ENCODE measurements around the gene CYTH3.

DNA sequence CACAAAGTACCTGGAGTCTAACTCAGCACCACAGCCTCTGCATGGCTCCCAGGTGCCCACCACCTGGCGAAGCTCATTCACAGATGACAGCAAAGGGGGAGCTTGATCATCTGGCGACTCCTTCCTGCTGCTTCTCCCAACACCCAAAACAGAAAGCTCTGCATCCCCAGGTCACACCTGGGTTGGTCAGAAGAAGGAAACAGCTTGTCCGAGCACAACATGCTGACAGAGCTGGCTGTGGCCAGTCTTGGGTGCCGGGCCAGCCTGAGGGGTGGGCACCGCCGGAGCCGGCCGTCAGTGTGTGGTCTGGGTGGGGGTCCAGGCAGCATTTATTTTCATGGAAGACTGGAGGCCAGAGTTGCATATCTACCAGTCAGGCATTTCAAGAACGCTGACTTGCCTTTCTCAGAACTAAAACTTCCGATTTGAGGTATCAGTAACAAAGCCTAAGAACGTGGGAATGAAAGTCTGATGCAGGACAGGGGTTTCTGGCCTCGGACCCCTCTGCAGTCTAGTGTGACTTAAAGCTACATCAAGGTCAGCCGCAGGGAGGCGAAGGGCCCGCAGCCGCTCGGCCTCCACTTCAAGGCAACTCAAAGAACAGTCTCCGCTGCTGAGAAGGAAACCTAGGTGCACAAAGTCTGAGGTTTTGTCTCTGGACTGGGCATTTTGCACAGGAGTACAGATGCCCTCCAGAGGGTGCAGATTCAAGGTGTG, 109.6 kb downstream of the CYTH3 start:
- no peak for TF ChIP-seq POLR2A (IDR thresholded peaks at IDR 0.05)
- TF ChIP-seq, protein P1, sequence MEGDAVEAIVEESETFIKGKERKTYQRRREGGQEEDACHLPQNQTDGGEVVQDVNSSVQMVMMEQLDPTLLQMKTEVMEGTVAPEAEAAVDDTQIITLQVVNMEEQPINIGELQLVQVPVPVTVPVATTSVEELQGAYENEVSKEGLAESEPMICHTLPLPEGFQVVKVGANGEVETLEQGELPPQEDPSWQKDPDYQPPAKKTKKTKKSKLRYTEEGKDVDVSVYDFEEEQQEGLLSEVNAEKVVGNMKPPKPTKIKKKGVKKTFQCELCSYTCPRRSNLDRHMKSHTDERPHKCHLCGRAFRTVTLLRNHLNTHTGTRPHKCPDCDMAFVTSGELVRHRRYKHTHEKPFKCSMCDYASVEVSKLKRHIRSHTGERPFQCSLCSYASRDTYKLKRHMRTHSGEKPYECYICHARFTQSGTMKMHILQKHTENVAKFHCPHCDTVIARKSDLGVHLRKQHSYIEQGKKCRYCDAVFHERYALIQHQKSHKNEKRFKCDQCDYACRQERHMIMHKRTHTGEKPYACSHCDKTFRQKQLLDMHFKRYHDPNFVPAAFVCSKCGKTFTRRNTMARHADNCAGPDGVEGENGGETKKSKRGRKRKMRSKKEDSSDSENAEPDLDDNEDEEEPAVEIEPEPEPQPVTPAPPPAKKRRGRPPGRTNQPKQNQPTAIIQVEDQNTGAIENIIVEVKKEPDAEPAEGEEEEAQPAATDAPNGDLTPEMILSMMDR (IDR thresholded peaks at IDR 0.05): no peak
